HG02798 (cell line): Measurements from ENCODE around the gene SSR2.
"Not testable (repeated sequence)": the region's sequence is repeated elsewhere in the genome, so short reads cannot be mapped to it uniquely, and the experiment has no call there.

Experiments
- ATAC-seq: cut with Tn5 transposase; IDR thresholded peaks from one replicate; pipeline ENCODE4 v1.9.1; 2021; ENCODE audit warnings: mild to moderate bottlenecking; ENCODE audit not compliant: unreplicated experiment, poor library complexity

The SSR2 gene

GRCh38 chr1:156050376-156050775, 29.6 kb upstream of the SSR2 start:
- no peak for ATAC-seq

DNA sequence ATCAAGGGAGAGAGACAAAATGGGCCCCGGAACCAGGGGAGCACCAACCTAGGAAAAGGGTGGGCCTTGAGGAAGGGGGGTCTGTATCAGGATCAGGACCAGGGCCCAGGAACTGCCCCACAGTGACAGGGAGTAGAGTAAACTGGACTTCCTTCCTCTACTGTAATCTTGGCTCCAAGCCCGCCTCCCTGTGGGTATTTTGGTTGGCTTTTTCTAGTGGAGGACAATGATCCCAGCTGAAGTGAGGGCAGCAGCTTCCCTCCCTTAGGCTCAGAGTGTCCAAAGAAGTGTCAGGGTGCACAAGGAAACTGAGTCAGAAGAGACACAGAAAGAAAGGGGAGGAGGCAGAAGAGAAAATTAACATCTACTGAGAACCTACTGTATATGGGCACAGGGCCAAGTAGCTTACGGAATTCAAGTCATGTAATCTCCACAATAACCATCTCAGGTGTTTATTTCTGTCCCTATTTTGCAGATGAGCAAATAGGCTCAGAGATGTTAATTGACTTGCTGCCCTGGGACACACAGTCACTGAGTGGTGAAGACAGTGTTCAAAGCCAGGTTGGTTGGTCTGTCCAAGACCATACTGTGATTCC, 28.0 kb upstream of the SSR2 start:
- ATAC-seq: no peak

GRCh38 chr1:156045076-156045475, 24.3 kb upstream of the SSR2 start:
- no peak for ATAC-seq

- no peak for ATAC-seq
These were observed 22.1 kb upstream of the SSR2 start for GRCh38 chr1:156042828-156043227.

GRCh38 chr1:156034991-156035390, 14.2 kb upstream of the SSR2 start:
- ATAC-seq: not testable (repeated sequence)

- ATAC-seq: no peak
These were observed 12.3 kb upstream of the SSR2 start for GRCh38 chr1:156033011-156033410.

DNA sequence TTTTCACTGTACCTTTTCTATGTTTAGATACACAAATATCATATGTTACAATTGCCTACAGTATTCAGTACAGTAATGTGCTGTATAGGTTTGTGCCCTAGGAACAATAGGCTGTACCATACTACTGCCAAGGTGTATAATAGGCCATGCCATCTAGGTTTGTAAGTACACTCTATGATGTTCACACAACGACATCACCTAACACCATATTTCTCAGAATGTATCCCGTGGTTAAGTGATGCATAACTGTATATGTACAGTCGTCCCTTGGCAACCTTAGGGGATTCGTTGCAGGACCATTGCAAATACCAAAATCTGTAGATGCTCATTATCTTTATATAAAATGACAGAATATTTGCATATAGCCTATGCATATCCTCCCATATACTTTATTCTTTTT, 5.8 kb upstream of the SSR2 start:
- no peak for ATAC-seq

DNA sequence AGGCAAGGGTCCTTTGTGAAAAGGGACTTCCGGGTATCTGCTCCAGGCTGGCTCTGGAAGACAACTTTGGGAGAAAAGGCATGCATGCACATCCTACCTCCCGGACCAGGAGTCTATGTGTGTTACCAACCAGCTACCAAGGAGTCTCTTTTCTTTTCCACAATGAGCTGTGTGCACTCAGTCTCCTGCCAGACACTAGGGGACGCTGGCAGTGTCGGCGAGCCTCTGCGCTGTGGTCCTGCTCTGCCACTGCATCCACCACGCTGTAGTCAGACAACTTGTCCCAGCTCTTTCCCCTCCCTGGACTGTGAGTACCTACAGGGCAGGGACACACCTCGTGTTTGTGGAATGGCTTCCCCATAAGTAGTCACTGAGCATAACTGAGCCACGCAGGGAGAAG, 5.1 kb upstream of the SSR2 start:
- no peak for ATAC-seq

GRCh38 chr1:156024801-156025200, 4.0 kb upstream of the SSR2 start:
- ATAC-seq: no peak

- no peak for ATAC-seq
These were observed 1.2 kb upstream of the SSR2 start for GRCh38 chr1:156021954-156022353.

DNA sequence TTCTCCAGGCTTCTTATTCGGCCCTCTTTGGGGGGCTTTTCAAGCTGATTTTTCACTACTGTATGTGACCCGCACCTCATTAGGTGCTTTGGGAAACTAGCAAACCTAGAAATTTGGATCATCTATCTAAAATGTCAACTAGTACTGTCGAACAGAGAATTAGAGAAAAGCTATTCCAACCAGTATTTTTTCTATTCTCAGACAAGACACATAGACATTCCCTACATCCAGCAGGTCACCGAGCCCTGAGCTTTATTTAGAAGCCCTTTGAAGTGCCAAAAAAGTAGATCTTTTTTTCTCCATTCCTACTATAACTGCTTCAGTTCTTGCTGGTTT, 310 bp upstream of the SSR2 start:
- ATAC-seq: no peak

GRCh38 chr1:156019946-156020292, 832 bp downstream of the SSR2 start:
- ATAC-seq: no peak

DNA sequence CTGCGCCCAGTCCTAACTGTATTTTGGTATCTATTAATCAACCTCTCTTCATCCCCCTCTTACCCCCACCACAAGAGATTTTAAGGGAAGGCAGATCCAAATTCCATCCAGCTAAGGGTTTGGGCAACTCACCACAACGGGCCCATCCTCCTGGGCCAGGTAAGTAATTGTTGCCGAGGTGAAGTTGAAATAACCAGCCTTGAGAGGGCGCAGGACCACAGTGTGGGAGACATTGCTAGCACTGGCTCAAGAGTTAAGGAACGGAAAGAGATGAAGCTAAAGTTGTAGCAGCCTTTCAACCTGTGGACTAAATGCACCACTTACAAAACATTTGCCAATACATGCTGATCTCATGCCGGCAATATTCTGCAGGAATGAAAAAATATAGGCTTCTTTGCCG, 5.9 kb downstream of the SSR2 start:
- ATAC-seq: no peak

- ATAC-seq: peak; percentile 68
These were observed 8.5 kb downstream of the SSR2 start for GRCh38 chr1:156012051-156012817.

DNA sequence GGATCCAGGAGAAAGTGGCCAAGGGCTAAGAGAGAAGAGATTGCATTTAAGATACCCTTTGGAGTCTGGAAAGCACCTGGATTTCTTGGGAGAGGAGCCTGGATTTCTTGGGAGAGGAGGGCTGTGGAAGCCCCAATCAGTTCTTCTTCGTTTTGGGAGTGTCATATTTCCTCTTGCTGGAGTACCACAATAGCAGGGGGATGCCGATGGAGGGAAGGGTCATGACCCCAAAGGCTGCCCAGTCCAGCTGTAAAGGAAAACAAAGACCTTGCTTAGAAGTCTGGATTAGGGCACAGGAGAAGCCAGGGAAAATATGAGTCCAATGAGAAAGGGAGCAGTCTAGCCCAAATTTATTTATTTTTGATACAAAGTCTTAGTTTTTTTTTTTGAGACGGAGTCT, 11.3 kb downstream of the SSR2 start:
- ATAC-seq: no peak

DNA sequence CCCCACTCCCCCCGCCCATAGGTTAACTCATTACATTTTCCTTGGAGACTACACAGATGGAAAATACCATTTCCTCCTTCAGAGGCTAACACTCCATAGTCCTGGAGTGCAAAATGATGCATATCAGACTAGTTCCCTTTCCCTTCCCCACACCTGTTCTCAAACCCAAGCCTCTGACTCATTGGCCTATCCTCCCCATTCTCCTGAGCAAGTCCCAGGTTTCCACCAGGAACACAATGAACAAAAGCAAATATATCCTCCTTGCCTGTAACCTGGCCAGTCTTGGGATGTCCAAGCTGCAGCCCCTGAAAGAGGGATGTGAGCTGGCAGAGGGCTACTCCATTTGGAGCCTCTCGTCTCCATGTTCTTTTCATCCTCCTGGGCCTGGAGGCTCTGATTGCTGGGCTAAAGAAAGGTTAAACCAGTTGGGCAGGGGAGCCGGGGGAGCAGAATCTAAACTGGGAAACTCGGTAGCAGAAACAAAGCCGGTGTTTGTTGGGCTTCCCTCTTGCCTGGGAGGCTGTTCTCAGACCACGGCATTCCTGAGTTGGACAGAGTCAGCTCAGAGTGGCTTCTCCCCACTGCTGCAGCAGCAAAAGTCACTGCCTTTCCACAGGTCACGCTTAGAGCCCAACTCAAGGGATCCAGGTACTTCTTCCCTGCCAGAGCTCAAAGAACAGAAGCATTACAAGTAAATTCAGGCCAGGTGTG, 13.9 kb downstream of the SSR2 start:
- no peak for ATAC-seq

DNA sequence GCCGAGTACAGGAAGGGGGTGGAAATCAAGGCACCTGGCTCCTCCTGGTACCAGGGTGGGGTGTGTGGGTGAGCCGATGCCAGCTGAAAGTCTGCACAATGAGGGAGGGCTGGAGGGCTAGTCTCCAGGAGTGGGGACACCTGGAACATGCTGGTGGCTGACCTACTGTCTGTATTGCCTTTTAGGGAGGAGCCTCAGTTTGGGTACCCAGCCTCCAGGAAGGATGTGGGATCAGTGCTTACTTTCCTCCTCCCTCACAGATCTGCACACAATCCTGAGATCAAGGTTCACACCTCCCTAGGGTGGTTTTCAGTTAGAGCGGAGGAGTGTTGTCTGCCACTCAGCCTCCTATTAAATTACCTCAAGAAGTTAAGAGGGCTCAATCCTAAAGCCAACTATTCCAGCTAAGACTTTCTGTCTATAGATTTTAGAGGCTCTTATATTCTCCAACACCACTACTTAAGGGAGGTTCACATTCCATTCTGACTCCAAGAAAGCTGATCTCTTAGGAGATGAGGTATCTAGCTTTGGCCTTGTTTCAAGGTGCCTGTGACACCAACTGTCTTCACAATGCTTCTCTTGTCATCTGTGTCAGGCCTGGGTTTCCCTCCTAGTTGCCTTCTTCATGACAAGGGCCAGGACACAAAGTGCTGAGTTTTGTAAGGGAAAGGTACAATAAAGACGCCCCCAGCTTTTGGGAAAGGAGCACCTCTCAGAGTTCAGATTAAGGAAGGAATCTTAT, 15.7 kb downstream of the SSR2 start:
- no peak for ATAC-seq

- ATAC-seq: no peak
These were observed 16.9 kb downstream of the SSR2 start for GRCh38 chr1:156003923-156004188.

DNA sequence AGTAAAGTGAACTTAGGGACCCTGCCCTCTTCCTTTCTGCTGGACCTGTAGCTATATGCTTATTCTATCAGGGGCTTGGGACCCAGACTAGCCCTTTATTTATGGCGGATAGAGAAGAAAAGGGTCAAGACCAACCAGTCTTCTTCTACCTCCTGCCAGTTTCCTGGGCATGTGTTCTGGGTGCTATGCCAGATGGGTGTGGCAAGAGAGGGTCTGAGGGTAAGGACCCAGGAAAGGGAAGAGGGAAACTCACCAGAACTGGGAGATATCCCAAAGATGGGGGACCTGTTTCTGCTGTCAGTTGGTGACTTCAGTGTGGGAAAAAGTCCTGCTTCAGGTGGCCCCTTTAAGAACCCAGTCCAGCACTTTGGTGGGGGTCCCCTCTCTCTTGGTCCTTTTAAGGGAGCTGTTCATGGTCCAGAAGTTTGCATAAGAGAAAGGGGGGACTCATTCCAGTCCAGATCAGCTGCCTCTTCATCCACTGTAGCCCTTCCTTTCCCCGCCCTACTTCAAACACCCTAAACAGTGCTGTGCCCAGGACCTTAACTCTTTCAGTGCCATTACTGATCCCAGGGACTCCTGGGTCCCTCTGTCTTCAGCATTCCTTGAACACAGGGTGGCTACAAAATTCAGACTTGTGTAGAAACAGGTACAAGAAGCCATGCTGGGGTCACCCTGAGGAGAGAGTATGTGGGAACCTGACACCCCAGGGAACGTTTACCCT, 18.4 kb downstream of the SSR2 start:
- no peak for ATAC-seq

DNA sequence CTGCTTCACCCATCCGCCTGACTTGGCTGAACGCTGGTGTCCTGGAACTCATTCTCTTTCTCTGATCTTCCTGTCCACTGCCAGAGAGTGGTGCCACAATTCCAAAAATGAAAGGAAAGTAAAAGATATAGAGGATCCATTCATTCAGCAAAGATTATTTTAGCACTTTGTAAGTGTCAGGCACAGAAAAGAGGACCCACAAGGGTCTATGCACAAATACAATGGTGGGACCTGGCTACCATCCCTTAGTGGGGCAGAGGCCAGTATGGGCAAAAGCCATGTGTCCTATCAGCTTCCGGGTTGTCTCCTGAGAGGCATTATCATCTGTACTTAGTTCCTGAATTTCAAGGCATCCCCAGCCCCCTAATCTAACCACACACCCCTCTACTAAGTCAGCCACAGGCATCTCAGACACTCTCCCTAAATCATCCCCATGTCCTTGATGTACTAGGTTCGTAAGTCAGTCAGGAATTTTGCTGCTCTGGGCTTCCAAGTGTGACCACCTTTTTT, 19.0 kb downstream of the SSR2 start:
- no peak for ATAC-seq
